Measurements from ENCODE around the gene ACO2.
A peak's percentile ranks its signal among the peaks of the same experiment; 100 is the strongest.

- peak; percentile 100 for TF ChIP-seq POLR2A (IDR thresholded peaks at IDR 0.05; ENCODE audit: low read length)
- no peak for TF ChIP-seq GATA1 (IDR thresholded peaks at IDR 0.05; ENCODE audit: low read depth, low read length)
Observed at GRCh38 chr22:41446639-41447434, 22.1 kb upstream of the ACO2 start, which contains the start of gene TOB2.
